ENCODE results near the gene SORL1.

- TF ChIP-seq CTCF (IDR thresholded peaks at IDR 0.05) (no peak), POLR2A (IDR thresholded peaks at IDR 0.05; ENCODE audit: low read depth) (no peak), POLR2AphosphoS5 (IDR thresholded peaks at IDR 0.05) (no peak)
Measured at GRCh38 chr11:121604152-121604551, 152.0 kb downstream of the SORL1 start.
